Measurements from ENCODE around the gene DNAI1.
"Not testable (repeated sequence)": the region's sequence is repeated elsewhere in the genome, so short reads cannot be mapped to it uniquely, and the experiment has no call there.

DNAI1 gene

DNA sequence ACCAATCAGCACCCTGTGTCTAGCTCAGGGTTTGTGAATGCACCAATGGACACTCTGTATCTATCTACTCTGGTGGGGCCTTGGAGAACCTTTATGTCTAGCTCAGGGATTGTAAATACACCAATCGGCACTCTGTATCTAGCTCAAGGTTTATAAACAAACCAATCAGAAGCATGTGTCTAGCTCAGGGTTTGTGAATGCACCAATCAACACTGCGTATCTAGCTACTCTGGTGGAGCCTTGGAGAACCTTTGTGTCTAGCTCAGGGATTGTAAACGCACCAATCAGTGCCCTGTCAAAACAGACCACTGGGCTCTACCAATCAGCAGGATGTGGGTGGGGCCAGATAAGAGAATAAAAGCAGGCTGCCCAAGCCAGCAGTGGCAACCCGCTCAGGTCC, 20.1 kb upstream of the DNAI1 start:
- not testable (repeated sequence) for H3K27ac Mint-ChIP-seq; H3K36me3 Mint-ChIP-seq (ENCODE audit: low read depth); H3K9me3 Mint-ChIP-seq; H3K4me1 Mint-ChIP-seq (ENCODE audit: low read depth); H3K4me3 Mint-ChIP-seq; H3K27me3 Mint-ChIP-seq (ENCODE audit: low read depth)

DNA sequence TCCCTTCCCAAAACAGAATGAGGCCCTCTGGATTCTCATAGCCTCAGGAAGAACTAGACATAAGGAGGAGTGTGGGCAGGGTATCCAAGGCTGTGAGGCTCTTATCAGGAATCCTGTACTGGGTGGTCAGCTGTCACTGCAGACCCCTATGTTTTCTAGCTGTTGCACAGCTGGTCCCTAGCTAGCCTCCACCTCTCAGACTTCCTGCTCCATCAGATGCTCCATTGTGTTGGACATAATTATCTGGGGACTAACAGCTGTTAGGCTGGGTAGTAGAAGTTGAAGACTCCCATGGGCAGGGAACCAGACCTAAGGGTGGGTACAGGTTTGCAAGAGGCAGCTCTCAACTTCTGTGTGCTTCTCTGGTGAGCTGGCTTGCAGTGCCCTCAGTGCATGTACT, 18.6 kb upstream of the DNAI1 start:
- Mint-ChIP-seq H3K9me3 (no peaks in the 10 kb centered on the region), H3K36me3 (ENCODE audit: low read depth) (no peaks in the 10 kb centered on the region), H3K4me1 (ENCODE audit: low read depth) (peaks cover 6% of the 10 kb centered on the region), H3K27ac (no peak overlapping the region), H3K4me3 (no peak overlapping the region), H3K27me3 (ENCODE audit: low read depth) (no peaks in the 10 kb centered on the region)

DNA sequence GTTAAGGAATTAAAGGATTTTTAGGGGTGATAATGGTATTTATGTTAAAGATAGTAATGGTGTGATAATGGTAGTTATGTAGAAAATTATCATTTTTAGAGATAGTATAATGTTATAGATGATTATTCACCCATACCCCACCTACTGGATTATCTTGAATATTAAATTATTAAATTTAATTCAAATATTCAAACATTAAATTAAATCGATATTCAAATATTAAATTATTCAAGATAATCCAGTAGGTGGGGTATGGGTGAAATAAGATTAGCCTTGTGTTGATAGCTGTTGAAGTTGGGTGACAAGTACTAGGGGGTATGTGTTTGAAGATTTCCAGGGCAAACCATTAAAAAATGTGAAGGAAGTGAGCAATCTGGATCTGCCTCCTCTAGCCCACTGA, 15.8 kb upstream of the DNAI1 start:
- H3K27ac Mint-ChIP-seq, result no peak overlapping the region

DNA sequence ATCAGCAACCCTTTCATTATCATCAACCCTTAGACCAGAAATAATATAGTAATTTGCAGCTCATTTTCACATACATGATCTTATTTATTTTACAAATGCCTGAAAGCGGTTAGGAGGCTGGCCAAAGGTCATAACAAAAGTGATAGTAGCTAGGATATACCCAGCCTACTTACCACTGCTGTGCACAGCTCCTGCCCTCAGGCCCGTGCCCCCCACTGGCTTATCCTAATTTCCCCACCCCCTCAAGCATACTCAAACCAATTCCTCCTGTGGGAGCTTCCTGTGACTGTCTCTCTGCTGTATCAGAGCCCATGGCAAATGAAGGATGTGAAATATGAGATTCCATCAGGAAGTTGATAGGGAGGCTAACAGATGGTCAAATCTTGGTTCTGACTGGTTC, 15.1 kb upstream of the DNAI1 start:
- H3K36me3 Mint-ChIP-seq (ENCODE audit: low read depth), result no peaks in the 10 kb centered on the region
- no peak overlapping the region for H3K27ac Mint-ChIP-seq
- no peak overlapping the region for H3K4me3 Mint-ChIP-seq
- H3K4me1 Mint-ChIP-seq (ENCODE audit: low read depth), result peaks cover 6% of the 10 kb centered on the region
- no peaks in the 10 kb centered on the region for H3K27me3 Mint-ChIP-seq (ENCODE audit: low read depth)
- H3K9me3 Mint-ChIP-seq, result no peaks in the 10 kb centered on the region

More for the DNA sequence above, 15.8 kb upstream of the DNAI1 start:
- H3K4me1 Mint-ChIP-seq (ENCODE audit: low read depth), result peaks cover 6% of the 10 kb centered on the region
- no peaks in the 10 kb centered on the region for H3K9me3 Mint-ChIP-seq
- no peaks in the 10 kb centered on the region for H3K36me3 Mint-ChIP-seq (ENCODE audit: low read depth)
- H3K4me3 Mint-ChIP-seq, result no peak overlapping the region
- no peaks in the 10 kb centered on the region for H3K27me3 Mint-ChIP-seq (ENCODE audit: low read depth)

DNA sequence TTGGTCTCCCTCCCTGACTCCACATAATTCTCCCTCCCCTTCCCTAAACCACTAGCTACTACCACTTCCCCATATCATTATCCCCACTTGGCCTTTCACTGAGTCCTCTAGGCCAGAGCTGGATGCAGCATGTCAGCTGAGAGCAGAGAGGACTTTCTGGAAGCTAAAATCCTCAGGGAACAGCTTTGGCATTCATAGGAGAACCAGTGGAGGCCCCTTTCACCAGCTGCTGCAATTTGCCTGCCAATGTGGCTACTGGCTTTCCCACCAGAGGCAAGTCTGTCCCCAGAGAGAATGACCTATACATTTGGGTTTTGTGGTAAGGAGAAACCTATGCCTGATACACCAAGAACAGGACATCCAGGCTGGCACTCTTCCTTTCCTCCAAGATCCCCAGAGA, 14.6 kb upstream of the DNAI1 start:
- Mint-ChIP-seq H3K27ac (no peak overlapping the region), H3K27me3 (ENCODE audit: low read depth) (no peaks in the 10 kb centered on the region), H3K4me3 (no peak overlapping the region), H3K4me1 (ENCODE audit: low read depth) (peaks cover 6% of the 10 kb centered on the region), H3K9me3 (no peaks in the 10 kb centered on the region), H3K36me3 (ENCODE audit: low read depth) (no peaks in the 10 kb centered on the region)

DNA sequence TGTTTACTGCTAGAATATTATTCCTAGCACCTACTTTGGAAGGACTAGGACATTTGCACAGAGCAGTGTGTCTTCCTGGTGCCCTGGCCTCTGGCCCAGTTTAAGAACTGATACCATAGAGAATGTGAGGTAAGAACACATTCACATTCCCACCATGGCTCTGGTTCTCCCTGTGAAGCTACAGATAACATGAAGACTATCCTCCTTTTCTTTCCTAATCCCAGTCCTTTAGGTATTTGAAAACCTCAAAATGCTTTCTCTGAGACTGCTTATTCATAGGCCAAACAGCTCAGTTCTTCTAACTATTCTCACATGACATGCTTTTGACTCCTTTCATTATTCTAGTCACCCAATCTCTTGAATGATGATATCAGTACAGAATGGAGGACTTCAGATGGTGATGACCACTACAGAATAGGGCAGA, 12.1 kb upstream of the DNAI1 start:
- no peak overlapping the region for H3K27ac Mint-ChIP-seq
- no peaks in the 10 kb centered on the region for H3K27me3 Mint-ChIP-seq (ENCODE audit: low read depth)
- no peaks in the 10 kb centered on the region for H3K9me3 Mint-ChIP-seq
- H3K4me1 Mint-ChIP-seq (ENCODE audit: low read depth), result peaks cover 7% of the 10 kb centered on the region
- no peaks in the 10 kb centered on the region for H3K36me3 Mint-ChIP-seq (ENCODE audit: low read depth)
- no peak overlapping the region for H3K4me3 Mint-ChIP-seq

DNA sequence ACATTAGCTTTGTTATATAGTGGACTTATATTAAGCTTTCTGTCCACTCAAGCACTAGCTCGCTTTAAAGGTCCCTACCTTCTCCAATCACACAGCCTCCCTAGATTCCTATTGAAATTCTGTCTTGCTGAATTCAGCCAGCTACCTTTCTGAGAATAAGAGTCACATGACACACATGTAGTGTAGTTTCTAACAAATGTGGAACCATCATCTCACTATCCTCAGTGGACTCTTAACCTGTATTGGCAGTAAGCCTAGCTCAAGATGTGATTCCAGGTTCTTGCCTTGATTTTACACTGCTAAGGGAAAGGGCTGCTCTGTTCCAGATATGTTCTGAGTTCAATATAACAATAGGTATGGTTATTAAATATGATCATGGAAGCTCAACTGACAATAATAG, 11.7 kb upstream of the DNAI1 start:
- Mint-ChIP-seq H3K9me3 (no peaks in the 10 kb centered on the region), H3K4me1 (ENCODE audit: low read depth) (peaks cover 12% of the 10 kb centered on the region), H3K36me3 (ENCODE audit: low read depth) (no peaks in the 10 kb centered on the region), H3K27me3 (ENCODE audit: low read depth) (no peaks in the 10 kb centered on the region), H3K4me3 (no peak overlapping the region), H3K27ac (no peak overlapping the region)

DNA sequence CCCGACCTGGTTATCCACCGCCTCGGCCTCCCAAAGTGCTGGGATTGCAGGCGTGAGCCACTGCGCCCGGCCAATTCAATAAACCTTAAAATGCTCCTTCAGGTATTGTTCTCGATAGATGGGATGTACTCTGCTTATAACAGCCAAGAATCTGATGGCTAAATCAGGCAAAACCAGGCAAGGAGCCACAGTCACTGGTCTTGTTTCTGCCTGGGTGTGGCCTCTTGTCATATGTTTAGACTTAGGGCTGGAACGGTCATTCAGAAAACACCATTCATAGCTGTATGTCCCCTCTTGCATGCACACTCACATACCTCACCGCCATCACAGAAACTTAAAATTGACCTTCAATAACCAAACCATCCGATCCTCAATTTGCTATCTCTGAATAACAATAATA, 8.0 kb upstream of the DNAI1 start:
- H3K27ac Mint-ChIP-seq, result no peak overlapping the region
- no peaks in the 10 kb centered on the region for H3K9me3 Mint-ChIP-seq
- no peaks in the 10 kb centered on the region for H3K27me3 Mint-ChIP-seq (ENCODE audit: low read depth)
- no peaks in the 10 kb centered on the region for H3K36me3 Mint-ChIP-seq (ENCODE audit: low read depth)
- peaks cover 29% of the 10 kb centered on the region for H3K4me1 Mint-ChIP-seq (ENCODE audit: low read depth)
- H3K4me3 Mint-ChIP-seq, result no peak overlapping the region

DNA sequence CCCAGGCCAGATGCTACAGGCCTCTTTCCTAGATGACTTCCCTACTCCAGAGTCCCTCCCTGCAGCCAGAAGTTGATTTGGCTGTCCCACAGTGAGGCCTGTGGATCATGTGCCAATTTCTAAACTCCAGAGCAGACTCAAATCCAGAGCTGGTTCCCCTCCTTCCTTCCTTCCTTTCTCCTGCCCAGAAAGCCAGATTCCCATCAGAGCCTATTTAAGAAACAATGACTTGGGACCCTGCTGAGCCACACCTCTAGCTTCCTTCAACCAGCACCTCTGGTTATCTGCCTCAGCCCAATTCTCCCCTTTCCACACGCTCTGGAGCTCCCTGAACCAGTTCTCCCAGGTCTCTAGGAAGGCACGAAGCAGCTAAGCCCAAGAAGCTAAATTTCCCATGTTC, 7.5 kb upstream of the DNAI1 start:
- Mint-ChIP-seq H3K4me3 (no peak overlapping the region), H3K27ac (no peak overlapping the region), H3K36me3 (ENCODE audit: low read depth) (no peaks in the 10 kb centered on the region), H3K4me1 (ENCODE audit: low read depth) (peaks cover 31% of the 10 kb centered on the region), H3K27me3 (ENCODE audit: low read depth) (no peaks in the 10 kb centered on the region), H3K9me3 (no peaks in the 10 kb centered on the region)

DNA sequence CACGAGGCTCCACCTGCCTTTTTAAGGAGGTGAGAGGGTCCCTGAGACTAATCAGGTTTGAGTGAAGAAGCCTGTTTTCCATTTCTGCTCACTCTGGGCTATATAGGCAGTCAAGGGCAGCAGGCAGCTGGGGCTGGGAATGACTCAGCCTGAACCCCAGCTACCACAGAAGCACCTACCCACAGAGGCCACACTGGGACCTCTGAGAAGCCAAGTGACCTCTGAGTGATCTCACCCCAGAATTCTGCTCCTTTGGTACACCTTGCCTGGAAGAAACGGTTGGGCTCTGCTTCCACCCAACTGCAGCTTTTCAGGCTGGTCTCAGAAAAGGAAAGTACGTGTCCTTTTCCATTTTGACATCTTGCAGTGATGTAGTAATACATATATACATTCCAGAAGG, 7.1 kb upstream of the DNAI1 start:
- H3K4me3 Mint-ChIP-seq, result no peak overlapping the region
- H3K27ac Mint-ChIP-seq, result no peak overlapping the region
- peaks cover 35% of the 10 kb centered on the region for H3K4me1 Mint-ChIP-seq (ENCODE audit: low read depth)
- H3K27me3 Mint-ChIP-seq (ENCODE audit: low read depth), result no peaks in the 10 kb centered on the region
- H3K9me3 Mint-ChIP-seq, result no peaks in the 10 kb centered on the region
- no peaks in the 10 kb centered on the region for H3K36me3 Mint-ChIP-seq (ENCODE audit: low read depth)

DNA sequence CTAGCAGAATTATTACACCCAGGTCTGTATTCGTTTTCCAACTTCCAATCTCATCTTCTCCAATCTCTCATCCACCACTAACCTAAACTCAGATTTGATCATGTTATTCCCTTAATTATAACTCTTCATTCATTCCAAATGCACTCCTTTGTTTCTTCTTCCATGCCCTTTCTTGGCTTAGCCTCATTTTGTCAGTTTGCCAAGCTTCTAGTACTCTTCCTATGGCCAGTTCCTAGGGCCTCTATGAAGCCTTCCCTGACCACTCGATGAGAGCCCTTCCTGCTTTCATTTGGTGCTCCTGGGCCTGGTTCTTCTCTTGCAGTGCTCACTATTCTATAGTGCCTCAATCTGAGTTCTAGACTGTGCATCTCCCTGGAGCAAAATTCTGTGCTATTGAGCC, 6.0 kb upstream of the DNAI1 start:
- Mint-ChIP-seq H3K27ac (no peak overlapping the region), H3K36me3 (ENCODE audit: low read depth) (no peaks in the 10 kb centered on the region), H3K9me3 (no peaks in the 10 kb centered on the region), H3K4me3 (no peak overlapping the region), H3K27me3 (ENCODE audit: low read depth) (no peaks in the 10 kb centered on the region), H3K4me1 (ENCODE audit: low read depth) (peaks cover 45% of the 10 kb centered on the region)

DNA sequence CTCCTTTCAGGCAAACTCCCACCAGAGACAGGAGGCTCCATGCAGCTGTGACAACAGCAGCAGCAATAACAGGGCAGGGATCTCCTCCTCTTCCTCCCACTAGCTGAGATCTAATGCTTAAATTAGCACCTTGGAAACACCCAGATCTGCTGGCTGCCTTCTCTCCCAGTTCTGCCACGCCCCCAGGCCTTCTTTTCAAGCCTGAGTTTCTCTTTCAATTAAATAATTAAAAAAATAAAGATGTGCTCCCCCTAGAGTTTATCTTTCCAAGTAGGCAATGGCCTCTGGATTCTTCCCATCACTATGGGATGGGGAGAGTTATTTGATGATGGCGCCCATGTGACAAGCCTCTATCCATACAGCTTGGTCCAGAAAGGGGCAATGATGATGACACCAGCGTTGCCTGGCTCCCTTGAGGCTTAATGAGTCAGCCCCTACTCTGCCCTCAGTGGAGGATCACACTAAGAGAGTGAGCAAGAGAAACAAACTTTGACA, 4.0 kb upstream of the DNAI1 start:
- Mint-ChIP-seq H3K36me3 (ENCODE audit: low read depth) (no peaks in the 10 kb centered on the region), H3K27ac (peak overlapping the region; percentile 32), H3K9me3 (no peaks in the 10 kb centered on the region), H3K4me1 (ENCODE audit: low read depth) (peaks cover 55% of the 10 kb centered on the region), H3K27me3 (ENCODE audit: low read depth) (peaks cover 11% of the 10 kb centered on the region), H3K4me3 (no peak overlapping the region)

DNA sequence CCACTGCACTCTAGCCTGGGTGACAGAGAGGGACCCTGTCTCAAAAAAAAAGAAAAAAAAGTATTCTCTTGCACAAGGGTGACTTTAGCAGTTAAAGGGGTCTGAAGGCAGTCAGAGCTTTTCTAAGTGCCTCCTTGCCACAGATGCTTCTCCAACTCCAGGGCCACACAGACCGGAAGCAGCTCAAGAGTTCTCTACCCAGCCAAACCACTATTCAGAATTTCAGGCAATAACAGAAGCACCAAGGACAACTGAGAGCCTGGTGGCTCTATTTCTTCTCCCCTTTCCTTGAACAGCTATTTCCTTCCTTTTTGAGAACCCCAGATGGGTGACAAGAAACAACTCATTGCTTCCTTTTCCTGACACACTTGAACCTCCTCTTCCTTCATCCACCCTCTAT, 2.5 kb upstream of the DNAI1 start:
- Mint-ChIP-seq H3K27ac (no peak overlapping the region), H3K27me3 (ENCODE audit: low read depth) (peaks cover 16% of the 10 kb centered on the region), H3K36me3 (ENCODE audit: low read depth) (no peaks in the 10 kb centered on the region), H3K4me1 (ENCODE audit: low read depth) (peaks cover 55% of the 10 kb centered on the region), H3K4me3 (peak overlapping the region; percentile 32), H3K9me3 (no peaks in the 10 kb centered on the region)

DNA sequence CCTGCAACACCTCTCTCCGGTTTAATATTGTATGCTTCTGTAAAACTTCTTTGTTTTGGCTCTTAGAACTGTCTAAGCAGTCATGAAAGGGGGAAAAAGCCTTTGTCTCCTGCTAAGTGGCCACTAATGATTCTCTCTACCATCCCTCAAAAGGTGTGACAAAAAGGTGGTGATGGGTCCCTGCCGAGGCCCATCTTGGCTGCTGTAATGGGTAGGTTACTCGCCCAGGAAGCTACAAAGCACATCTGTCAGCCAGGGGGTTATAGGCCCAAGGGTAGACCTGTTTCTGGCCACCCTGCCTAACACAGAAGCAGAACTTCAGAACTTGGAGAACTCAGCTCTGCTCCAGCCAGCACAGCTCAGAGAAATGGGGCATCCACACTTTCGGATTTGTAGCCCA, 1.9 kb upstream of the DNAI1 start:
- H3K36me3 Mint-ChIP-seq (ENCODE audit: low read depth), result no peaks in the 10 kb centered on the region
- peaks cover 49% of the 10 kb centered on the region for H3K4me1 Mint-ChIP-seq (ENCODE audit: low read depth)

DNA sequence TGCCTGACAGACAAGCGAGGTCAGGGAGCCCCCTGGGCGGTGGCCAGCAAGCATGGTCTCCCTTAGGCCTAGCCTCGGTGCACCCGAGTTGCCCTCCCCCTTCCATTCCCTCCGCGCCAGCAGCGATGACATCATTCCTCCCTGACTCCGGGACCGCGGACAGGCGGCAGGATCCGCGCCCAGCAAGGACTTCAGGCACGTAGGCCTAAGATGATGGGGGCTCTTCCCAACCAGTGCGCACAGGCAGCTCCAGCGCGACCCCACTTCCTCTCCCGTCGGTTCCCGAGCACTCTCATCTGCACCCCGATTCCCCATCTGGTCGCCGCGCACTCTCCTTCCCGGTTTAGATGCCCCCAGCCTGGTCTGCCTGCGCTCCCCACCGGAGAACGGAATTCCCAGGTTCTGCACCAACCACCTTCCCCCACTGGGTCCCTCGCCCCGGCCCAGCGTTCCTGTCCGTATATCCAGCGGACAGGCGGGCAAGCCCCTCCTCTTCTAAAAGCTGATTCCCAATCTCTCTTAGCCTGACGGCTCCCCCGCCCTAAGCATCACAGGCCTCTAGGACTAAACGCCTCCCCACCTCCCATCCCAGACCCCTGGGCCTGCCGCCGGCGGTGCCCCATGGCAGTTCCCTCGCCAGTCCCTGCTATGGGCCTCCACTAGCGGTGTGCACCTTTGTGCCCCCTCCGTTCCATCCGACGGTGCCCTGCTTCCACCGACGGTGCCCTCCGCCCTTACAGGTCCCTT, 1.2 kb upstream of the DNAI1 start:
- Mint-ChIP-seq H3K27ac (peak overlapping the region; percentile 75), H3K4me1 (ENCODE audit: low read depth) (peaks cover 44% of the 10 kb centered on the region), H3K4me3 (peak overlapping the region; percentile 92), H3K27me3 (ENCODE audit: low read depth) (peaks cover 21% of the 10 kb centered on the region), H3K9me3 (no peaks in the 10 kb centered on the region), H3K36me3 (ENCODE audit: low read depth) (no peaks in the 10 kb centered on the region)

More for the DNA sequence above, 1.9 kb upstream of the DNAI1 start:
- H3K4me3 Mint-ChIP-seq, result peak overlapping the region; percentile 92
- no peak overlapping the region for H3K27ac Mint-ChIP-seq
- H3K27me3 Mint-ChIP-seq (ENCODE audit: low read depth), result peaks cover 21% of the 10 kb centered on the region
- H3K9me3 Mint-ChIP-seq, result no peaks in the 10 kb centered on the region

DNA sequence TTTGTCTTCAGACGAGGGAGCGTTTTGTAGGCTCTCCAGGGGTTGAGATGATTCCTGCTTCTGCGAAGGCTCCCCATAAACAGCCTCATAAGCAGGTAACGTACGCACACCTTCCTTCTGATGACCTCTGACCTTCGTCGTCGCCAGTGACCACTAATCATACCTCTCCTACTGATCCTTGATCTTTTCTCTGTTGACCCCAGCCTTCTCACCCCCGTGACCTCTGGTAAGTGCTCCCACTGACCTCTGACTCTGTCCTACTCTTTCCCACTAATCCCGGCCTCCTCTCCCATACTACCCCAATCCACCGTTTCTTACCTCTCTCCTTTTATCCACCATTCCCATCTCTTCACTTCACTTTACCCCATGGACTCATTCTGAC, 345 bp downstream of the DNAI1 start:
- H3K9me3 Mint-ChIP-seq, result no peaks in the 10 kb centered on the region
- H3K27ac Mint-ChIP-seq, result peak overlapping the region; percentile 79
- H3K36me3 Mint-ChIP-seq (ENCODE audit: low read depth), result no peaks in the 10 kb centered on the region

More for the DNA sequence above, 345 bp downstream of the DNAI1 start:
- Mint-ChIP-seq H3K4me3 (peak overlapping the region; percentile 85), H3K27me3 (ENCODE audit: low read depth) (peaks cover 21% of the 10 kb centered on the region), H3K4me1 (ENCODE audit: low read depth) (peaks cover 37% of the 10 kb centered on the region)

Measured in T-helper 1 cell treated with Interleukin-12 subunit alpha and Interleukin-12 subunit beta and Interleukin-4 antibody, amounts not matched to agents 30 μg/mL and 1 μg/mL, for 36 hours (primary cell).